Measurements from ENCODE around the gene ZNF536.

DNA sequence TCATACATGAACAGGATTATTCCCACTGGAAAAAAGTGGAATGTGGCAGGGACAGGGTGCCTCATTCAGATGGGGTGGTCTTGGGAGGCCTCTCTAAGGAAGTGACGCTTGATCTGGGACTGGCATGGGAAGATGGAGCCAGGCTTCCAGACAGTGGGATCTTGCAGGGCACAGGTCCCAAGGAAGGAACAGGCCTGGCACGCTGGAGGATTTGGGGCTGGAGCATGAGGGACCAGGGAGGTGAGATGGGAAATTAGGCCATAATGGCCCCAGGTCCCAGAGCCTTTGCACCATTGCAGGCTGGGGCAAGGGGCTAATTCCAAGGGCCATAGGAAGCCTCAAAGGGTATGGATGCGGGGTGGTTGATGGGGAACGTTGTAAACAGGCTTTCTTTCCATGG lies 9.2 kb downstream of the ZNF536 start:
- TF ChIP-seq RFX1 (IDR thresholded peaks at IDR 0.05) = no peak
- TF ChIP-seq, protein P1, sequence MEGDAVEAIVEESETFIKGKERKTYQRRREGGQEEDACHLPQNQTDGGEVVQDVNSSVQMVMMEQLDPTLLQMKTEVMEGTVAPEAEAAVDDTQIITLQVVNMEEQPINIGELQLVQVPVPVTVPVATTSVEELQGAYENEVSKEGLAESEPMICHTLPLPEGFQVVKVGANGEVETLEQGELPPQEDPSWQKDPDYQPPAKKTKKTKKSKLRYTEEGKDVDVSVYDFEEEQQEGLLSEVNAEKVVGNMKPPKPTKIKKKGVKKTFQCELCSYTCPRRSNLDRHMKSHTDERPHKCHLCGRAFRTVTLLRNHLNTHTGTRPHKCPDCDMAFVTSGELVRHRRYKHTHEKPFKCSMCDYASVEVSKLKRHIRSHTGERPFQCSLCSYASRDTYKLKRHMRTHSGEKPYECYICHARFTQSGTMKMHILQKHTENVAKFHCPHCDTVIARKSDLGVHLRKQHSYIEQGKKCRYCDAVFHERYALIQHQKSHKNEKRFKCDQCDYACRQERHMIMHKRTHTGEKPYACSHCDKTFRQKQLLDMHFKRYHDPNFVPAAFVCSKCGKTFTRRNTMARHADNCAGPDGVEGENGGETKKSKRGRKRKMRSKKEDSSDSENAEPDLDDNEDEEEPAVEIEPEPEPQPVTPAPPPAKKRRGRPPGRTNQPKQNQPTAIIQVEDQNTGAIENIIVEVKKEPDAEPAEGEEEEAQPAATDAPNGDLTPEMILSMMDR (IDR thresholded peaks at IDR 0.05 in 2 of 3, conservative IDR thresholded peaks at IDR 0.05 in 1 of 3; ENCODE audit: insufficient read depth in 2 of 3, low read depth in 1 of 3, low read length in 3 of 3) = no peak
- no peak for TF ChIP-seq REST (IDR thresholded peaks at IDR 0.05; ENCODE audit: borderline replicate concordance)
- no peak for TF ChIP-seq REST (CRISPR knock-in tag; IDR thresholded peaks at IDR 0.05; ENCODE audit: low read depth)
- TF ChIP-seq FOXP4 (CRISPR knock-in tag; IDR thresholded peaks at IDR 0.05; ENCODE audit: borderline replicate concordance) = no peak
- TF ChIP-seq GABPA (tag; conservative IDR thresholded peaks at IDR 0.05; ENCODE audit: low read depth) = no peak
- TF ChIP-seq NFIC (IDR thresholded peaks at IDR 0.05) = no peak
- no peak for TF ChIP-seq ELF1 (tag; IDR thresholded peaks at IDR 0.05)
- no peak for TF ChIP-seq SIN3B (IDR thresholded peaks at IDR 0.05; ENCODE audit: low read depth)
- no peak for TF ChIP-seq KAT8 (IDR thresholded peaks at IDR 0.05; ENCODE audit: low read depth)
- TF ChIP-seq EZH2 (IDR thresholded peaks at IDR 0.05; ENCODE audit: borderline replicate concordance, low read depth, low read length) = no peak
- no peak for TF ChIP-seq JUN (IDR thresholded peaks at IDR 0.05; ENCODE audit: borderline replicate concordance, low read depth, low read length)
- no peak for TF ChIP-seq JUN (CRISPR knock-in tag; IDR thresholded peaks at IDR 0.05; ENCODE audit: borderline replicate concordance)
- TF ChIP-seq GATAD2B (IDR thresholded peaks at IDR 0.05; ENCODE audit: borderline replicate concordance) = no peak
- no peak for TF ChIP-seq CBX5 (IDR thresholded peaks at IDR 0.05; ENCODE audit: borderline replicate concordance, low read depth)
- TF ChIP-seq, protein P2, sequence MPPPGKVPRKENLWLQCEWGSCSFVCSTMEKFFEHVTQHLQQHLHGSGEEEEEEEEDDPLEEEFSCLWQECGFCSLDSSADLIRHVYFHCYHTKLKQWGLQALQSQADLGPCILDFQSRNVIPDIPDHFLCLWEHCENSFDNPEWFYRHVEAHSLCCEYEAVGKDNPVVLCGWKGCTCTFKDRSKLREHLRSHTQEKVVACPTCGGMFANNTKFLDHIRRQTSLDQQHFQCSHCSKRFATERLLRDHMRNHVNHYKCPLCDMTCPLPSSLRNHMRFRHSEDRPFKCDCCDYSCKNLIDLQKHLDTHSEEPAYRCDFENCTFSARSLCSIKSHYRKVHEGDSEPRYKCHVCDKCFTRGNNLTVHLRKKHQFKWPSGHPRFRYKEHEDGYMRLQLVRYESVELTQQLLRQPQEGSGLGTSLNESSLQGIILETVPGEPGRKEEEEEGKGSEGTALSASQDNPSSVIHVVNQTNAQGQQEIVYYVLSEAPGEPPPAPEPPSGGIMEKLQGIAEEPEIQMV (tag; conservative IDR thresholded peaks at IDR 0.05; ENCODE audit: low read depth) = no peak
